ENCODE data around the gene WNT9A.

DNA sequence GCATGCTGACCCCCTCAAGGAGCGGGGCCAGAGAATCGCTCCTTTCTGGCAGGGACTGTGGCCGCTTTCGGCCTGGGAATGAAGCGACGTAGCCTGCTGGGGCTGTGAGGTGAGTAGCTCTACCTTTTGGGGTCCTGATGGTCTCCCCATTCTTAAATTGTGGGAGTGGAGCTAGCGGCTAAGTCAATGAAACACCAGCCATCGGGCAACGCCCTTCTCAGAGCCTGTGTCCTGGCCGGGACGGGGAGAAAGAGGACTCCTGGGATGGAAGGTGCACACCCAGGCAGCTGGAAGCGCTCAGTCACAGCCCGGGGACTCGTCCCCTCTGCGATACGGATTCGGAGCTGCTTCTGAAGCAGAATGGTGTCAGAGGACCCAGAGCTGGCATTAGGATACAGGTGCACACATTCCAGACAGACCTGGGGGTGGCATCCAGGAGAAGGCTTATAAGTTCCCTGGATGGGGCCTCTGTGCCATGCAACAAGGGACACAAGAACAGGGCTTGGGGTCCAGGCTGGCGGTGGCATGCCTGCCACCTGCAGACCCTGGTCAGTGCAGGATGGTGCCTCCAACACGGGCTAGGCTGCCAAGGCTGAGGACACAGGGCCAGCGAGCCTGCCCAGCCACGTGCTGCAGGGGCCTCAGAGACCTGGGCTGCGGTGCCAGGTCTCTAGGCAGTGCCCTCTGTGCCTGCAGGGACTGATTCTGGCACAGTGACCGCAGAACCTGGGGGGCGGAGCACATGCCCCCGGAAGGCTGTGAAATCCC, 945 bp upstream of the WNT9A start:
- TF ChIP-seq, protein P1, sequence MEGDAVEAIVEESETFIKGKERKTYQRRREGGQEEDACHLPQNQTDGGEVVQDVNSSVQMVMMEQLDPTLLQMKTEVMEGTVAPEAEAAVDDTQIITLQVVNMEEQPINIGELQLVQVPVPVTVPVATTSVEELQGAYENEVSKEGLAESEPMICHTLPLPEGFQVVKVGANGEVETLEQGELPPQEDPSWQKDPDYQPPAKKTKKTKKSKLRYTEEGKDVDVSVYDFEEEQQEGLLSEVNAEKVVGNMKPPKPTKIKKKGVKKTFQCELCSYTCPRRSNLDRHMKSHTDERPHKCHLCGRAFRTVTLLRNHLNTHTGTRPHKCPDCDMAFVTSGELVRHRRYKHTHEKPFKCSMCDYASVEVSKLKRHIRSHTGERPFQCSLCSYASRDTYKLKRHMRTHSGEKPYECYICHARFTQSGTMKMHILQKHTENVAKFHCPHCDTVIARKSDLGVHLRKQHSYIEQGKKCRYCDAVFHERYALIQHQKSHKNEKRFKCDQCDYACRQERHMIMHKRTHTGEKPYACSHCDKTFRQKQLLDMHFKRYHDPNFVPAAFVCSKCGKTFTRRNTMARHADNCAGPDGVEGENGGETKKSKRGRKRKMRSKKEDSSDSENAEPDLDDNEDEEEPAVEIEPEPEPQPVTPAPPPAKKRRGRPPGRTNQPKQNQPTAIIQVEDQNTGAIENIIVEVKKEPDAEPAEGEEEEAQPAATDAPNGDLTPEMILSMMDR (conservative IDR thresholded peaks at IDR 0.05; ENCODE audit: low read depth, low read length) = no peak
- no peak for TF ChIP-seq MXI1 (IDR thresholded peaks at IDR 0.05; ENCODE audit: borderline replicate concordance, low read depth, low read length)
